ENCODE data around the gene PRDM15.

The PRDM15 gene

GRCh38 chr21:41879190-41879998 is at the start of gene PRDM15:
Gene PRDM15 (minus strand): TSS chr21:41879344. CDS start chr21:41860363, 18,981 bp downstream.
- DNase-seq = peak in 57 of 58 donors; percentile 21 to 84 (median 73)

DNA sequence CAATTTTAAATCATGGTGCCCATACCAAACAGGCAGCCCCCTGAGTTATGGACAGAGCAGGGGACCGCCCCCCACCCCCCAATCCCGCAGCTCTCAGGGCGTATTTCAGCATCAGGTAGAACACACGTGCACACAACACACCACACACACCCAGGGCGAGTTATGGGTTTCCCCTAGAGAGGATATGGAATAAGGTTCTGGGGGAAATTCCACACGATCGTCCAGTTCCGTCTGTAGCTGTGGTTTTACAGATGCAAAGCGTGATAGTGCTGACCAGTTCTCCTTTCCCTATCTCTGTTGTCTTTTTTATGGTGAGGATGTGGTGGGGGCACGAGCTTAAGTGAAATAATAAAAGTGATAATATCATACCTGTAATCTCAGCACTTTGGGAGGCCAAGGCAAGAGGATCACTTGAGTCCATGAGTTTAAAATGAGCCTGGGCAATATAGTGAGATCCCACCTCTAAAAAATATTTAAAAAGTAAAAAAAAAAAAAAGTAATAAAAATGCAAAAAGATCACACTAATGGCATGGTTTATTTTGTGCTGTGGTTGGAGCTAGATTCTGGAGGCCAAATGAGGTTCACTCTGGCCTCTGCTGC is 49.6 kb upstream of the PRDM15 start:
- DNase-seq = no peak

- peak in 1 of 58 donors; percentile 12 for DNase-seq
These were observed 48.7 kb upstream of the PRDM15 start for GRCh38 chr21:41927727-41928409.

DNA sequence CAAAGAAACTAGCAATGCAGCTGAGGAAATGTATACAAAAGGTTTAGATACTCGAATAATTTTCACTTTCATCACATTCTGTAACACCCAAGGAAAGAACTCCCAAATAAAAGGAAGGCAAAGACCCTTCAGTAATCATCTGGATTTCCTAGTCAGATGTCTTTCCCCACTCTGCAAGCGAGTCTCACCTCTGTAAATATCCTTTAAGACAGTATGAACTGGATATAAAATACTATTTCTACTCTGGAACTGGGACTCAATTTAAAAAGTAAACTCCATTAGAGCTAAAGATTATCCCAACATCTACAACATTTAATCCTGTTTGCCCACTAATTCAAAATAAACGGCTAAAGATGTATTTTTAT is 47.6 kb upstream of the PRDM15 start:
- DNase-seq = no peak

DNA sequence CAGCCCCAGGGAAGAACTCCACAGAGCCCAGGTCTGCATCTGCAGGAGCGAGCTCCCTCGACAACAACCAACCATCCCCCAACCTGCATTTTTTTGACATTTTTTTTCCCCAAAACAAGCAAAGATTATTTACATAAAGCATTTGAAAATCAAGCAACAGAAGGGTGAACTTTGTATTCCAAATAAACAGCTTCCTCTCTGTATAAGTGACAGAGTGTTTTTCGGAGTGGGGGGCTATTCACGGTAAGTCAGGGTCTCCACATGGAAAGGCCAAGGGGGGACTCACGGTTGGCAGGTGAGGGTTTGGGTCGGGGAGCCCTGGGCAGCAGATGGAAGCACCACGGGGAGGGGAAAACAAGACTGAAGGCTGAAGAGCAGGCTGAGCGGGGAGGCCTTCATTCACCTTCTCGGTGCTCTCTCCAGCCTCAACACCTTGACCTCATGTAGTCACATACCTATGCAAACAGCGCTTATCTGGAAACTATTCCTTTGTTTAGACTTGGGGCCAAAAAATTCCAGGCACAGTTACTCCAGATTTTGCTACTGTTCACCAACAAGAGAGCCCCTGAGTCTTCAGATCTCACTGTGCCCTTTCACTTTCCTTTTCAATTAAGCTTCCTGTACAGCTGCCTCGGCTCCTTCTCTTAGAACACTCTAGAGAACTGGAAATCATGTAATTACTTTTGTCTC is 47.1 kb upstream of the PRDM15 start:
- no peak for DNase-seq

DNA sequence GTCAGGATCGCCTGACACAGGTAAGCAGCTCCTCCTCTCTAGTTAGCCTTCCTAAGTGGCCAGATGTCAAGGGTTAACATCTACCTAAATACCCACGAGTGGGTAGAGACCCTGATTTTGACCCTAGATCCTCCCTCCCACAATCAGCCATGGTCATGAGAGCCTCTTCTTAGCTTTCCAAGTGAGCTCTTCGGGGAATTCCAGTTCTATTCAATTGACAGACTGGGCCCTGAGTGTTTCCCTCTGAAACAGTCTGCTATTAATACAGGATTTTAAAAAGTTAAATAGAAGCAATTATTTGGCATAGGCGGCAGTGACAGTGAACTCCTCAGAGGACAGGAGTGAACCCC is 46.6 kb upstream of the PRDM15 start:
- no peak for DNase-seq

GRCh38 chr21:41924368-41924754 is 45.2 kb upstream of the PRDM15 start:
- DNase-seq = no peak

DNA sequence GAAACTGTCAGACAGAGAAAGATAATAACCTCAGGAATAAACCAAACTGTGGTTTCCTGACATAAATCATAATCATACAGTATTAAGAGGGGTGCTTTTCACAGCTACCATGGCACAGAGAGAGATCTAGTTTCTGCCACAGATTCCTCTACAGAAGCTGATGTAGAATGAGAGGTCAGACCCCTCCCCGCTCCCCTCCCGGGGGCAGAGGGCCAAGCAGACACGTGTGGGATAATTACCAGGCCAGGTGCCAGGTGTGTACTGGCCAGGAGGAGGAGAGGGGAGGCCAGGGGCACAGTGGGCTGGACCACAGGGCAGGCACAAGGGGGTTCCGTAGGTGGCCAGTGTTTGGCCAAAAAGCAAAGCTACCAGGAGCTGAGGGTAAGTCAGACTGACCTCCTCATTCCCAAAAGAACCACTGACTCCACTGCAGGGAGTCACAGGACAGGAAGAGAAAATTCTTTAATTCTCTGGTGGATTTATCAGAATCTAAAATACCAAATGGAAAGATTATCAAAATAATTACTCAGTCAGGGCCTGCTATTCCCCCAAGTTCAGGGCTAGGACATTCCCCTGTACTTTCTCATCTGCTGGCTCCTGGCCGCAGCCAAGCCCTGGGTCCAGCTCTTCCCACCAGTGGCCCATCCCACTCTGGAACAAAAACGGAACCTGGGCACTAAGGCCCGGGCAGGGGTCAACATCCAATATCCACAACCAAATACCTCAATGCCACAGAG is 44.7 kb upstream of the PRDM15 start:
- no peak for DNase-seq

DNA sequence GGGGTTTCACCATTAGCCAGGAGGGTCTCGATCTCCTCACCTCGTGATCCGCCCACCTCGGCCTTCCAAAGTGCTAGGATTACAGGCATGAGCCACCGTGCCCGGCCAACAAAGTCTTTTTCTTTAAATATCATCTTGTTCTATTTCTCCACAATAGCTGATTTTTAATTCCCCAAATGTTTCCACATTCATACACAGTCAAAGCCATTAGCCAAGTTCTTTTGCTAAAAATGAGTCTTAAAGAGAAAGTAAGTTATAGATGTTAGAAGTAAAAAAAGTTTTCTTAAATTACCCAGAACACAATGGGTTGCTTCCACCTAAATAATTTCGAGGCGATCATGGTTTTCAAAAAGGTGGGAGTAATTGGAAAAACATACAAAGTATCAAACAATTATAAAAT is 44.0 kb upstream of the PRDM15 start:
- no peak for DNase-seq

DNA sequence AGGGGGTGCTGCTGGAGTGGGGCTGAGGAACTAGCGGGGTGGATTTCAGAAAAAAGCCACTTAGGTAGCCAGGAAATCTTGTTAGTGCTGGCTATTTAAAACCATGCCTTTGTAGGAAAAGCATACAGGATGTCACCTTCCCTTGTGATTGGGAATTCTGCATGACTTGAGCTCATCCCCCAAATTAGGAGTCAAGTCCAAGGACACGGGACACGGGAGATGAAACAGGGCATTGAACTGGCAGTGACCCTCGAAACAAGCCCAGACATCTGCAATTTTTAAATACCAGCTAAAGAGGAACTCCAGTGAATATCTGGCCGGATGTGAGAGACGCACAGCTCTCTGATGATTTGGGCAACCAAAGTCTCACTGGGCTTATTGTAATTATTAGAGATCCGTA is 41.9 kb upstream of the PRDM15 start:
- no peak for DNase-seq

DNA sequence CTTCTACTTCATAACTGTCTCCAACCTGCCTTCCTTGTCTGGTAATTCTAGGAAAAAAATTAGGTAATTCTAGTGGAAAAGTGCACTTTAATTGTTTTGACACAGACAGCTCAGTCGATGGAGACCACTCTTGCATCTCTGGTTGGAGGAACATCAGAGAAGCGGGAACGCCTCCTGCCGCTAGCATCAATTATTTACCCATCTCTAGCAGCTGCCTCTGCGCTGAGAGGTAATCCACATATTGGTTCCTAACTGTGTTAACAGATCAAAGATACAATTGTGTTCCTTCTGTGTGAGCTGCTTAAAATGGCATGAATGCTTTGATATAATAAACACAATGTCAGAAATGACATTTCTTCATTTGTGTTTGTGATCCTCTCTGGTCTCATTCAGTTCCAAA is 41.3 kb upstream of the PRDM15 start:
- DNase-seq = no peak

DNA sequence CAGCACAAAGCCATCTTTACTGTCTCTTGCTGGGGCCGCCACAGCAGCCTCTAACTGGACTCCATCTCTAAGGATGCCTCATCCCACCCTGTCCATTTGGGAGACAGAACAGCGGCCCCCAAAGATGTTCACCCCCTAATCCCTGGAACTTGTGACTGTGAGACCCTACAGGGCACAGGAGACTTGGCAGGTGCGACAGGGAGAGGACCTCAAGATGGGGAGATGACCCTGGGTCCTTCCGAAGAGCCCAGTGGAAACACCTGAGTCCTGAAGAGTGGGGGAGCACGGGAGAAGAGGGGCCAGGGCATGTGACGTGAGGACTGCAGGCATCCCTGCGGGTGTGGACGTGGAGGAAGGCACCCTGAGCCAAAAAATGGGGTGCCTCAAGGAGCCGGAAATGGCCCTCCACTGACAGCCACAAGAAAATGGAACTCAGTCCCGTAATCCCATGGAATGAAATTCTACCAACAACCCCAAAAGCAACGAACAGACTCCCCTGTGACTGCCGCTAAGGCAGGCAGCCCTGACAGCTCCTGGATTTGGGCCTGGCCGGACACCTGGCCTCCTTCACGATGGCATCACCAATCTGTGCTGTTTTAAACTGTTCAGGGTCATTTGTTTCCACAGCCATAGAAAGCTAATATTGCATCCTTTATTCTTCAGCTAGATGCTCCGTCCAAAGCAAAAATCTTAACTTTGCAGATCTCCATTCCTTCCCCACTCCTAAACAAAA is 40.7 kb upstream of the PRDM15 start:
- DNase-seq = no peak

DNA sequence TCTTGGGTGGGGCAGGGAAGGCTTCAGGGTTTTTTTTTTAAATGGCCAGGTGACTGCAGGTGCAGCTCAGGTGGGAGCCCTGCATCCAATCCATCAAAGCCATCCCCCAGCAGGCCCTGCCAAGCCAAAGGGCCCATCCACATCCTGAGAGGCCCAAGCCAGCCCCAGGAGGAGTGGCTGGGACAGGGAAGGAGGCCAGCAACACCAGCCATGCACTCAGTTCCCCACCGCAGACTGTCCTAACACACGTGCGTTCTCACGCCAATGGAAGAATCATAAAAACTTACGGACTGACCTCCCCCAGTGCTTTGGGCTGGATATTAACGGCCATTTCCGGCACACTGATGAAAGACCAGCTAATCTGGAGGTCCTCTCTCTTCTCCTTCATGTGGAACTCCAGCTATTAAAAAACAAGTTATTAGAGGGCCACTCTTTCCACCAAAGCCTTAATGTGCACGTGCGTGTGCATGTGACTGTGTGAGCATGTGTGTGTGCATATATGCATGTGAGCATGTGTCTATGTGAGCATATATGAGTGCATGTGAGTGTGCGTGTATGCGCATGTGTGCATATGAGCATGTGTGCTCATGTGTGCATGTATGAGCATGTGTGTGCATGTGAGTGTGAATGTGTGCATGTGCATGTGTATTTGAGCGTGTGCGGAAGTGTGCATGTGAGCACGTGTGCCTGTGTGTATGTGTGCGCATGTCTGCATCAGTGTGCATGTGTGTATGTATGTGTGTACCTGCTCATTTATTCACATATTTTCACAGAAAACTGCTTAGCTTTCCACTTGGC is 39.6 kb upstream of the PRDM15 start:
- DNase-seq = no peak

GRCh38 chr21:41917531-41917930 is 38.4 kb upstream of the PRDM15 start:
- no peak for DNase-seq

DNA sequence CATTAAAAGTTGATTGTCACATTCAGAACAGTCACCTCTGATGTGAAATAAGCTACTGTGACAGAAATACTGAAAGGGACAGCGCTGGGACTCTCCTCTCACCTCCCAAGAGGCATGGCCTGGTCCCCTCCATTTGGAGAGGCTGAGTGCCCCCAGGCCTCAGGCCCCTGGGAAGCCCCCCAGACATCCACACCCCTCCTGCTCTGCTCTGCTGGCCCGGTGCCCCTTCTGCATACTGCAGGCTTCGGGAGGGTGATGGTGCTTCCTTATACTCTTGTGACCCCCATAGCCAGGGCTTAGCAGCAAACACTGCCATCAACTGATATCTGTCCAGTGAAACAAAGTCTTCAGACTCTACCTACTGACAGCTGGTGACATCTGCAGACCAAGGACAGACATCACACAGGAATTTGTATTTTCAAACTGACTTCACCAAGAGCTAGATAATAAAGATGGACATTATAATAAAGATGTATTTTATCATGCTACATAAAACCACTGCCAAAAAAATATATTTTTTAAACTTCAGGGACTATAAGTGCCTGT is 37.8 kb upstream of the PRDM15 start:
- no peak for DNase-seq

- no peak for DNase-seq
These were observed 35.8 kb upstream of the PRDM15 start for GRCh38 chr21:41914965-41915364.

- DNase-seq = no peak
These were observed 35.2 kb upstream of the PRDM15 start for GRCh38 chr21:41914358-41914757.

- no peak for DNase-seq
These were observed 34.1 kb upstream of the PRDM15 start for GRCh38 chr21:41913230-41913629.

GRCh38 chr21:41908829-41909228 is 29.7 kb upstream of the PRDM15 start:
- DNase-seq = no peak

Data from anterior cingulate cortex (tissue), 58 donors.